Stromal cell of bone marrow (primary cell): ENCODE measurements around the gene TNRC6A.
A peak's percentile ranks its signal among the peaks of the same experiment; 100 is the strongest.
"Not testable (repeated sequence)": the region's sequence is repeated elsewhere in the genome, so short reads cannot be mapped to it uniquely, and the experiment has no call there.

Experiments used
- DNase-seq: peaks from one replicate; pipeline ENCODE4 v3.0.0-alpha.2; 2012; ENCODE audit warnings: low read depth

TNRC6A gene

GRCh38 chr16:24758373-24758772, 28.9 kb downstream of the TNRC6A start:
- DNase-seq: no peak

DNA sequence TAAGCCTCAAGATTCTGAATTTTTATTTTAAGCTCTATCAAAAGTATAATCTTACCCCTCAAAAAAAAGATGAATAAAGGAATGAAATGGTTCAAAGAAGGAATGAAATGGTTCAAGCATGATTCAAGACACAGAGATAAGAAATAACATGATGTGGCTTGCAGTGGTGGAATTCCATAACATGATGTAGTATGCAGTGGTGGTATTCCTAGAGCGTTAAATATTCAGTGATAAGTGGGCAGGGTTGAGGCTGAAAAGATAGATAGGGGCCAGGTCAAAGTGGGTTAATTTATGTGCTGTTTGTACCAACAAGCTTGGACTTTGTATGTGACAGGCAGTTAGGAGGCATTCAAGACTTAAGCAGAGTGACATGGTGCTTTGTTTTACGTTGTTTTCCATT, 29.6 kb downstream of the TNRC6A start:
- DNase-seq: no peak

DNA sequence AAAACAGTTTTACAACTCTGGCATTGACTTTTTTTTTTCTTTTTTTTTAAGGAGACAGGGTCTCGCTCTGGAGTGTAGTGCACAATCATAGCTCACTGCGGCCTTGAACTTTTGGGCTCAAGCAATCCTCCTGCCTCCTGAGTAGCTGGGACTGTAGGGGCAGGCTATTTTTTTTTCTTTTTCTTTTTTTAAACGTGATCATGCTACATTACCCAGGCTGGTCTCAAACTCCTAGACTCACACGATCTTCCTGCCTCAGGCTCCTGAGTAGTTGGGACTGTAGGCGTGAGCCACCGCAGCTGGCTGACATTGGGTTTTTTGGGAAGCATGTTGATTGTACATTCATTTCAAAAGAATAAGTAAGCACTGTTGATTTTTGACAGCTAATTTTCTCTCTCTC, 32.1 kb downstream of the TNRC6A start:
- DNase-seq: no peak

DNA sequence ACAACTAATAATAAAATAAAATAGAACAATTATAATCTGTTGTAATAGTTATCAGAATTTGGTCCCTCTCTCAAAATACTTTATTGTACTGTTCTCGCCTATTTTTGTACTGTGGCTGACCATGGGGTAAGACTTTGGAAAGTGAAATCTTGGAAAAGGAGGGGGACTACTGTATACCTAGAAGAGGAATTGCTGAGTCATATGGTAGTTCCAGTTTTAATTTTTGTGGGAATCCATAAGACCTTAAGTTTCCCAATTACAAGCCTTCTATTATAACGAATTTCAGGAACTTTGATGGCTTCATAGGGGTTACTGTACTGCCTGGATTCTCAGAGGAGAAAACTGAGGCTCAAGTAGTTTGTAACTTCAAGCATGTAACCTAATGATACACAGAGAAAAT, 35.5 kb downstream of the TNRC6A start:
- DNase-seq: no peak

DNA sequence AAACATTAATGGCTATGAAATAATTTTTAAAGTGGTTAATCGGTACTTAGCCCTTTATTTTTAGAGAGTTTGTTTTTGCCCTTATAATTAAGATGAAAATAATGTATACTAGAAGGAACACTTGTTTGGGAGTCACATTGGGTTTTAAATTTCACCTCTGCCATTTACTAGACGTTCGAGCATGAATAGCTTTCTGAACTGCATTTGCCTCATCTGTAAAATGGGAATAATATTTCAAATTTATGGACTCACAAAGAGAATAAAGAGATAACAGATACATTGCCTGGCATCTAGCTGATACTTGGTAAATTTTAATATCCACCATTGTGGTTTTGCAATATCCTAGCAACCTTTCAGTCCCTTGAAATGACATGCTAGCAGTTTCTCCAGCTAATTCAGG, 36.6 kb downstream of the TNRC6A start:
- no peak for DNase-seq

DNA sequence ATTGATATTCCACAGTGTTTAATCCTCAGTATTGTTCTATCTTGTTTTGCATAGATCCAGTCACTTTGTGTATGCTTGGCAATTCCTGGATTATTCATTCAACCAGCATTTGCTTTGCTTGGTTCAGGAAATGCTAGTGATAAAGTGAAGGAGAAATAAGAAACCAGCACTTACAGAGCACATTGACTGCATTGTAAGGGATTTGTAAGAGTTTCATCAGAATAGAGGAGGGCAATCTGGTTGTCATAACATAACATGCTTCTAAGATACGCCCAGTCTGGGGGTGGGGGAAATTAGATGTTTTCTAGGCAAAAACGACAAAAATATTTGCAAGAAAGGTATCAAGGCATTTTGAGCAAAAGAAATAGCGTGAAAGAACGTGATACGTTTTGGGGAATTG, 40.4 kb downstream of the TNRC6A start:
- DNase-seq: peak; percentile 18

- no peak for DNase-seq
Measured at GRCh38 chr16:24771132-24771778, 41.8 kb downstream of the TNRC6A start.

GRCh38 chr16:24771779-24772157, 42.3 kb downstream of the TNRC6A start:
- DNase-seq: no peak

DNA sequence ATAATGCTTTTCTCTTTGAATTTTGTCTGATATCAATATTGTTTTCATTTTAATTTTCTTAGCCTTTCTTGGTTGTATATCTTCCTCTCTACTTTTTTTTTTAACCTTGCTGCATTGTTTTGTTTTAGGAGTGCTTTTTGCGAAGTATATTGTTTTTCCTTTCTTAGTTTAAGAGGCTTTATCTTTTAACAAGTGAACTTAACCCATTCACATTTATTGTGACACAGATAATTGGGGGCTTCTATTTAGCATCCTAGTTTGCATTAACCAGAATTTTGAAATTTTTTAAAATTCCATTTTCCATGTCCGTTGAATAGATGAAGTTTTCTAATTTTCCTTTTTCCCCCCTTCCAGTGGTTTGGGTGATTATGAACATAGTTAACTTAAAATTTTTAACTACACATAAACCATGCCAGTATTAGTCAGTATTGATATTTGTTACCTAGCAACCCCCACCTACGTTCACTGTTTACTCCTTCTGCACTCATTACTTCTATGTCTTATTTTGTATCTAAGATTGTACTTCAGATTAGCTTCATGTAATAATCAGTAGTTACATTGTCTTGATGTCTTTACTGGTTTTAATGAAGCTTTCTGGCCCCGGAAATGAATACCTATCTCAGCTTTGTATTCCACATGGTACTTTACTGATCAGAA, 44.4 kb downstream of the TNRC6A start:
- DNase-seq: no peak

GRCh38 chr16:24774510-24774909, 45.1 kb downstream of the TNRC6A start:
- DNase-seq: no peak

DNA sequence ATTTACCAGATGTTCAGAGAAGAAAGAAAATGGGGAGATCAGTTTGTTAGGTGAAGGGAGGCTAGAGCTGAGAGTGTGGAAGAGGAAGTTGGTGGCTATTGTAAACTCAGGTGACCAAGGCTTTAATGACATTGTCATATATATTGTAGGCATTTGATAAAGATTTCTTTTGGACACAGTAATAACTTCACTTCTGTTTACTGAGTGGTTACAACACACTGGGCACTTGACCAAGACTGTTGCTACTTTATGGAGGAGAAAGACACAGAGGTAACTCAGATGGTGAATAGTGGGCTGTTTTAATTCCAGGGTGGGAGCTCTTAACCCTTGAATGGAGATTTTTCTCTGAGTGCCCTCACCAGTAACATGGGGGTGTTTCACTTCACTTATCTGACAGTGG, 46.0 kb downstream of the TNRC6A start:
- DNase-seq: no peak

GRCh38 chr16:24776501-24777220, 47.2 kb downstream of the TNRC6A start:
- peak; percentile 82 for DNase-seq

DNA sequence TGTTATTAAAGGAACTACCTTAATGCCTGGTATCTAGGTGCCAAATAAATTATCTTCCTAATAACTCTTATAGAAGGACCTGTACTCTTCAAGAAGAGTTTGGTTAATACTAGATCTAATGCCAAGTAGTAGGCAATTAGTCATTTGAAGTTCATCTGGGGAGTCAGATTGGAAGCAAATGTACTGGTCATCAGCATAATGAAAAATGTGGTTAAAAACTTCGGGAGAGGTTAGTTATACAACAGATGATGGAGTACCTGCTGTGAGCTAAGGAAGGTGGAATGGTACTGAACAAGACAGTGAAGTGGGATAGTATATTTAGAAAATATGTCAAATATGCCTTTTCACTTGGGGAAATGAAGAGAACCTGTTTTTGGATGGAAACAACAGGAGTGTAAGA, 49.2 kb downstream of the TNRC6A start:
- DNase-seq: no peak

GRCh38 chr16:24781256-24781655, 51.8 kb downstream of the TNRC6A start:
- no peak for DNase-seq

DNA sequence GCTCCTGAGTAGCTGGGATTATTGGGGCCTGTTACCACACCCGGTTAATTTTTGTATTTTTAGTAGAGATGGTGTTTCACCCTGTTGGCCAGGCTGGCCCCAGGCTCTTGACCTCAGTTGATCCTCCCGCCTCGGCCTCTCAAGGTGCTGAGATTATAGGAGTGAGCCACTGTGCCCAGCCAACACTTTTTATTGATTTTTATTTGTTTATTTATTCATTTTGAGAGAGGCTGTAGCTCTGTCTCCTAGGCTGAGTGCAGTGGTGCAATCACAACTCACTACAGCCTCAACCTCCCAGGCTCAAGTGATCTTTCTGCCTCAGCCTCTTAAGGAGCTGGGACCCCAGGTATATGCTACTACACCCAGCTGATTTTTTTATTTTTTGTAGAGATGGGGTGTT, 54.7 kb downstream of the TNRC6A start:
- DNase-seq: no peak

GRCh38 chr16:24789881-24790280, 60.4 kb downstream of the TNRC6A start:
- no peak for DNase-seq

- no peak for DNase-seq
Measured at GRCh38 chr16:24800586-24800985, 71.1 kb downstream of the TNRC6A start.

GRCh38 chr16:24801761-24802302, 72.4 kb downstream of the TNRC6A start:
- DNase-seq: no peak

GRCh38 chr16:24805484-24805883, 76.0 kb downstream of the TNRC6A start:
- no peak for DNase-seq

DNA sequence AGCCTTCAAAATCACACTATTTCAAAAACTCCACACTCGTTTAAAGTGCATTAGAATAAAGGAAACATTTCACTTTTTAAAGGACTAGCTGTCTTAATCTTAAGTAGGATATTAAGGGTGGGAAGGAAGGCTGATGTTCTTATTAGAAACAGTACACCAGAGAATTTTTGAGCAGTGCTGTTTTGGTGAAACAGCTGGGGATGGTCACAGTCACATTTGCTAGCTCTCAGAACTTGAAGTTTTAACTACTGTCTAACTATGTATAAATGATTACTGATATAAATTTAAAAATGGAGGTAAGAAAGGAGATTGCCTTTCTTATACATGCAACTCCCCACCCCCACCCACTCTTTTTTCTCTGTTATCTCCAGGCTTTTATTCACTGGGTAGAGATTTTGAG, 77.8 kb downstream of the TNRC6A start:
- no peak for DNase-seq

GRCh38 chr16:24810951-24811843, 81.7 kb downstream of the TNRC6A start:
- DNase-seq: no peak

DNA sequence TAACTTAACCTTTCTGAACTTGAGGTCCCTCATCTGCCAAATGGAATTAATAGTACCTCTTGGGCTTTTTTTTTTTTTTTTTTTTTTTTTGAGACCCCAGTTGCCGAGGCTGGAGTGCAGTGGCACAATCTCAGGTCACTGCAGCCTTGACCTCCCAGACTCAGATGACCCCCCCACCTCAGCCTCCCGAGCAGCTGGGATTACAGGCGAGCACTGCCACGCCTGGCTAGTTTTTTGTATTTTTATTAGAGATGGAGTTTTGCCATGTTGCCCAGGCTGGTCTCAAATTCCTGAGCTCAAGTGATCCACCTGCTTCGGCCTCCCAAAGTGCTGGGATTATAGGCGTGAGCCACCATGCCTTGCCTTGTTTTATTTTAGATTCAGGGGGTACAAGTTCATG, 83.4 kb downstream of the TNRC6A start:
- not testable (repeated sequence) for DNase-seq
